HG02610 (cell line): ENCODE results near the gene INTS6L.

Experiments
- ATAC-seq: cut with Tn5 transposase; IDR thresholded peaks from one replicate; pipeline ENCODE4 v1.9.1; 2021; ENCODE audit warnings: mild to moderate bottlenecking, moderate library complexity; ENCODE audit not compliant: unreplicated experiment

INTS6L gene

GRCh38 chrX:135520553-135521404 is at the start of gene INTS6L:
Gene INTS6L, plus strand, starts transcription at chrX:135520660. Its CDS starts 333 bp downstream, at chrX:135520993.
- peak; percentile 85 for ATAC-seq

- no peak for ATAC-seq
Measured at GRCh38 chrX:135476378-135476777, 44.1 kb upstream of the INTS6L start.

- ATAC-seq, result no peak
Measured at GRCh38 chrX:135477576-135477975, 42.9 kb upstream of the INTS6L start.

GRCh38 chrX:135480076-135480475 is 40.4 kb upstream of the INTS6L start:
- ATAC-seq, result no peak

GRCh38 chrX:135481696-135482179 is 38.7 kb upstream of the INTS6L start:
- no peak for ATAC-seq

GRCh38 chrX:135484641-135485289 is 35.7 kb upstream of the INTS6L start:
- no peak for ATAC-seq

- peak; percentile 84 for ATAC-seq
Measured at GRCh38 chrX:135489542-135489941, 30.9 kb upstream of the INTS6L start.

GRCh38 chrX:135490979-135491514 is 29.4 kb upstream of the INTS6L start:
- no peak for ATAC-seq

- ATAC-seq, result no peak
Measured at GRCh38 chrX:135494453-135494852, 26.0 kb upstream of the INTS6L start.

GRCh38 chrX:135497736-135498135 is 22.7 kb upstream of the INTS6L start:
- no peak for ATAC-seq

GRCh38 chrX:135498236-135498635 is 22.2 kb upstream of the INTS6L start:
- no peak for ATAC-seq

- ATAC-seq, result no peak
Measured at GRCh38 chrX:135505351-135505750, 15.1 kb upstream of the INTS6L start.

GRCh38 chrX:135509885-135510284 is 10.6 kb upstream of the INTS6L start:
- ATAC-seq, result no peak

GRCh38 chrX:135512508-135513129 is 7.8 kb upstream of the INTS6L start:
- no peak for ATAC-seq

GRCh38 chrX:135513130-135513515 is 7.3 kb upstream of the INTS6L start:
- no peak for ATAC-seq

- no peak for ATAC-seq
Measured at GRCh38 chrX:135516376-135516775, 4.1 kb upstream of the INTS6L start.

GRCh38 chrX:135518161-135518560 is 2.3 kb upstream of the INTS6L start:
- no peak for ATAC-seq

- ATAC-seq, result no peak
Measured at GRCh38 chrX:135520022-135520552, 373 bp upstream of the INTS6L start.

GRCh38 chrX:135521405-135522131 is 1.1 kb downstream of the INTS6L start:
- ATAC-seq, result peak; percentile 80

GRCh38 chrX:135522132-135522530 is 1.7 kb downstream of the INTS6L start:
- no peak for ATAC-seq
